GM18505 (cell line): ENCODE measurements around the gene STMN3.

Experiments used
- ATAC-seq: cut with Tn5 transposase; IDR thresholded peaks from one replicate; pipeline ENCODE4 v1.9.1; 2021; ENCODE audit not compliant: unreplicated experiment
- POLR2A ChIP-seq: IDR thresholded peaks from 4 replicates; pipeline ENCODE4 v1.6.1; 2011; ENCODE audit warnings: borderline replicate concordance; ENCODE audit not compliant: insufficient read depth, insufficient read length; ENCODE audit errors: extremely low read depth

Gene STMN3

DNA sequence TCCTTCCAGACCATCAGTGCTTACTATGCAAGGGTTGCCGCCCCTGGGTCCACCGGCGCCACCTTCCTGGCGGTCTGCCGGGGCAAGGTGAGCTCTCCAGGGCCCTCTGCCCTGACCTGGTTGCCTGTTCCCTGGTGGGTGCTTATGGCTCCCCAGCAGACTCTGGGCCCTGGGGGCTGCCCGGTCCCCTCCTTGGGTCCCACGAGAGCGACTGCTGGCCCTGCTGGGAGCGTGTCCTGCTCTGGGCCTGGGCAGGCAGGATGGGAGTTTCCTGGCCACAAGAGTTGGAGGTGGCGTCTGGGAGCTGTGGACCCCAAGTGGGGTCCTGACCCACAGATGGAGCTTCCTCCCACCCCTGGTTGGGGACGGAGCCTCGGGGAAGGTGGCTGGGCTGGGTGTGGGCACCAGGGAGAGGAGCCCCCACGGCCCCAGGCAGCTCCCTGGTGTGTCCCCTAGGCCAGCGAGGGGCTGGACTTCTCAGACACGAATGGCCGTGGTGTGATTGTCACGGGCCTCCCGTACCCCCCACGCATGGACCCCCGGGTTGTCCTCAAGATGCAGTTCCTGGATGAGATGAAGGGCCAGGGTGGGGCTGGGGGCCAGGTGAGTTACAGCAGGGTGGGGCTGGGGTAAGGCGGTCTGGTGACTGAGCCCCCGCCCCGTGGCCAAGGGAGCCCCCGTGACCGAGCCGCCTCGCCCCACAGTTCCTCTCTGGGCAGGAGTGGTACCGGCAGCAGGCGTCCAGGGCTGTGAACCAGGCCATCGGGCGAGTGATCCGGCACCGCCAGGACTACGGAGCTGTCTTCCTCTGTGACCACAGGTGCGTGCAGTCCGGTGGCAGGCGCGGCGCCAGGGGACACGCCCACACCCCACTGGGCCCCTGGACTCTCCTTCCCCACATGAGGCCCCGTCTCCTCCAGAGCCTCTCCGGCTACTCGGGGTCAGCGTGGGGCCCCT lies 36.1 kb upstream of the STMN3 start:
- no peak for TF ChIP-seq POLR2A
- no peak for ATAC-seq

GRCh38 chr20:63688228-63689045 lies 35.2 kb upstream of the STMN3 start:
- no peak for TF ChIP-seq POLR2A
- no peak for ATAC-seq

DNA sequence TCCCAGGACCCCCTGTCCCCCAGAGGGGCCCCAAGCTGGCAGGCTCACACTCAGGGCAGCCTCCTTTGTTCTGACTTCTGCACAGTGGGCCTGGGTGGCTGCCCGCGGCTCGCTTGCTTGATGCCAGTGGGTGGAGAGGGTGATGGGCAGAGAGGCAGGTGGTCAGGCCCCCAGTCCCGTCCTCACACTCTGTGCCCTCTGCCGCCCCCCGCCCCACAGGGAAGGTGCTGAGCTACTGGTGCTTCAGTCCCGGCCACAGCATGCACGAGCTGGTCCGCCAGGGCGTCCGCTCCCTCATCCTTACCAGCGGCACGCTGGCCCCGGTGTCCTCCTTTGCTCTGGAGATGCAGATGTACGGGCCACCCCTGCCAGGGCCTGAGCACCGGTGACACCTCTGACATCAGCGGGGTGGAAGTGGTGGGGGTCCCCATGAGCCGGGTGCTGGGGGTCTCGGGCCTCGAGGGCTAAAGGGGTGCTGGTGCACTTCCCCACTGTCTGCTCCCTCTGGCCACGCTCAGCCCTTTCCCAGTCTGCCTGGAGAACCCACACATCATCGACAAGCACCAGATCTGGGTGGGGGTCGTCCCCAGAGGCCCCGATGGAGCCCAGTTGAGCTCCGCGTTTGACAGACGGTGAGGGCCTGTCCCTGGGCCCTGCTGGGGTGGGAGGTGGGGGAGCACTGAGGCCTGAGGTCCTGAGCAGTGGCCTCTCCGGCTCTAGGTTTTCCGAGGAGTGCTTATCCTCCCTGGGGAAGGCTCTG lies 34.4 kb upstream of the STMN3 start:
- no peak for TF ChIP-seq POLR2A

DNA sequence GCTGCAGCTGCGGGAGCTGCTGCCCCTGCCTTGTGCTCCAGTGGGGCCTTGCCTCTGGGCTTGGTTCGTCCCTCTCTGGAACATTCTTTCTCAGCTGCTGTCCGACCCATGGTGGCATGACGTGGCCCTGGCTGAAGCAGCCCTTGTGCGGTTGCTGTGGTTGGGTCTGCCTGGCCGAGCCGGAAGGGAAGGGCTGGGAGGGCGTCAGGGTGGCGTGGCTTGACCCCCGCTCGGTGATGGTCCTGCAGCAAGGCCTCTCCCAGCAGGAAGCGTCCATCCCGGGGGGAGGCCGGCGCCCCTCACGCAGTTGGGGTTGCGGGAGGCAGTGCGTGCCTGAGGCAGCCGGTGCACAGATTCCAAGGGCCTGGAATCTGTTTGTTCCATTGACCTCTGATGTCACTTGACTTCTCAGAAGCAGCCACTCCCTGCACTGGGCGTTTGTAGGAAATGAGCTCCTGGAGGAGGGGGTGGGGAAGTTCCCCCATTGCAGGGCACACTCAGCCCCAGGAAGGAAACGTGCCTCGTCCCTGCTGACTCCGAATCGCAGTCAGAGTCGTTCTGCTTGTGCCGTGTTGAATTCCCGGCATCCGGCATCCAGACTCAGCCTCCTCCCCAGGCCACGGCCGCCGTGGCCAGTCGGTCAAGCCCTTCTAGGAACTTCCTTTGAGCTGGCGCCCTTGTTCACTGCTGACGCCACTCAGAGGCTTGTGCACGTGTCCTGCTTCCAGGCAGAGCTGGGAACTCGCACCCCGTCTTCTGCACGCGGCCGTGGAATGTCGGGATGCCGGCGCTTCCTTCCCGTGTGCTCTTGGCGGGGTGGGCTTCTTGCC lies 33.5 kb upstream of the STMN3 start:
- TF ChIP-seq POLR2A: no peak
- no peak for ATAC-seq

More for the DNA sequence above, 34.4 kb upstream of the STMN3 start:
- no peak for ATAC-seq

- TF ChIP-seq POLR2A: no peak
- no peak for ATAC-seq
Measured at GRCh38 chr20:63686094-63686491, 32.9 kb upstream of the STMN3 start.

- TF ChIP-seq POLR2A: no peak
Measured at GRCh38 chr20:63685269-63686026, 32.2 kb upstream of the STMN3 start.

DNA sequence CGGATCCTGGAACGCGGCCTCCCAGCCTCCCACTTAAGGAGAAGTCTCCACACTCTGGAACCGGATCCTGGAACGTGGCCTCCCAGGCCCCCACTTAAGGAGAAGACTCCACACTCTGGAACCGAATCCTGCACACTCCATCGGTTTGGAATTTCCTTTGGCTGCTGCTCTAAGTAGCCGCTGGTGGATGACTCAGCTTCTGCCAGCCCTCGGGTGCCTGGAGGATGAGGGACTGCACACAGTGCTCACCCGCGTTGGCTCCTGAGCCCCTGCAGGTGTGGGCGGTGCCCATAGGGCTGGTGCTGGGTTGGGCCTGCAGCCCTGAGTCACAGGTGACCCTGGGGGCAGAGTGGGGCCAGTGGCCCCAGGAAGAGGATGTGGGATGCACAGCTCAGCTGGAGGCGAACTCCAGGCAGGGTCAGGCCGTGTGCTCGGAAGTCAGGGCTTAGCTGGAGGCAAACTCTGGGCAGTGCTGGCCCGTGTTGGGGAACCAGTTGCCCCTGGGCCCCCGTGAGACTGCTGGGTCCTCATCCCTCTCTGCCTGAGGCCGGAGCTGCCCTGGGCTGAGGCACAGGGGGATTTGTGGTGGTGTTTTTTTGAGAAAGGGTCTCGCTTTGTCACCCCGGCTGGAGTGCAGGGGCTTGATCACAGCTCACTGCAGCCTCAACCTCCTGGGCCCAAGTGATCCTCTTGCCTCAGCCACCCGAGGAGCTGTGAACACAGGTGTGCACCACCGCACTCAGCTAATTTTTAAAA lies 29.3 kb upstream of the STMN3 start:
- no peak for TF ChIP-seq POLR2A
- no peak for ATAC-seq

More at GRCh38 chr20:63685269-63686026, 32.2 kb upstream of the STMN3 start:
- ATAC-seq: no peak

- no peak for ATAC-seq
- TF ChIP-seq POLR2A: no peak
Measured at GRCh38 chr20:63681609-63682142, 28.5 kb upstream of the STMN3 start.

DNA sequence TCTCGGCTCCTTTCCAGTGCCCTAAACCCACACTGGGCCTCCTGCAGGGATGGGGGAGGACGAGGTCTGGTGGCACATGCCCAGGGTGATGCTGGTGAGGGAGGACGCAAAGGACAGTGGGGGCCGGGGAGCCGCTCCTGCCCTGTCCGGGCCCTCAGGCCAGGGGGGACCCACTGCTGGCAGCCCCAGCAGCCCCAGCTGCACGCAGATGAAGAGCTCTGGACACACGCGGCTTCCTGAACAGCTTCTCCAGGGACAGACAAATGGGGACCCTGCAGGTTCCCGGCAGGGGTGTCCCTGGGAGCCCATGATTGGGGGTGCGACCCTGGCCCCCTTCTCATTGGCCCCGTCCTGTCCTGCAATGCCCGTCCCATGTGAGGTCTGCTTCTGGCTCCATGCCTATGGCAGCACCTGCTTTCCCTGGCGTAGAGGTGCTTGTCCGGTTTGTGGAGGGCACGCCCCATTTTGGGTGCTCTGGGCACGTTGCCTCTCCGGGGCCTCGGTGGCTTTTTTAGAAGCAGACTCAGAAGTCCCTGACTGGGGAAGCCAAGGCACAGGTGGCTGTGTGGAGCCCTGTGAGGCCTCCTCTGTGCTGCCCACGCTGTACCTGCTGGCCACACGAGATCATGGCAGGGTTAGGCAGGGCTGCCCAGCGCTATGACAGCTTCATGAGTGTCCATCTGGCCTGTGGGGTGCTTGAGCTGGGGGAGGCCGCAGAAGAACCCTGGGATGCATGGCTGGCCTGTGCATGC lies 27.8 kb upstream of the STMN3 start:
- ATAC-seq: no peak
- no peak for TF ChIP-seq POLR2A

GRCh38 chr20:63680427-63680826 lies 27.2 kb upstream of the STMN3 start:
- TF ChIP-seq POLR2A: no peak
- no peak for ATAC-seq

DNA sequence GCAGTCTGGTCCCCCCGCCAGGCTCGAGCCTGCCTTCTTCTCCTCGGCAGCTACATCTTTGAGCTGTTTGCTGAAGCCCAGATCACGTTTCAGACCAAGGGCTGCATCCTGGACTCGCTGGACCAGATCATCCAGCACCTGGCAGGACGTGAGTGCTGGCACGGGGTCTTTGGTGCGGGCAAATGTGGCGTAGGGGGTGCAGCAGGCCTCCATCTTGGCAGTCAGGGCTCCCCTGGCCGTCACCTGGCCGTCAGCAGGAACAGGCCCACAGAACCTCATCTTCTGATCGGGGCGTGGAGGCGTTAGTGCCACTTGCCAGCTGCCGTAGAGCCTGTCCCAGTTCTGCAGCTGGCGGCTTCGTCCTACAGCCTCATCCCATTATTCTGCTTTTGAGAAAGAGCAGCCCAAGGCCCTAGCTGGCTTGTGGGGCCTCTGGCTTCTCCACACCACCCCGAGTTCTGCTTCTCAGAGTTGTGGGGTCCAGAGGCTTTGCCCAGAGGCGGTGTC lies 26.6 kb upstream of the STMN3 start:
- ATAC-seq: no peak
- TF ChIP-seq POLR2A: no peak
